Endodermal cell (in vitro differentiated cells): Measurements from ENCODE around the gene TRAIP. TPM values are rescaled to one million over a fixed set of nuclear protein-coding genes. Genes with fewer than 3 reads are reported as not detected.
"Not testable (repeated sequence)": the region's sequence is repeated elsewhere in the genome, so short reads cannot be mapped to it uniquely, and the experiment has no call there.

ENCODE experiments used
- DNase-seq: peaks from one replicate; pipeline ENCODE4 v3.0.0-alpha.2; 2017
- H3K27ac ChIP-seq: 2 replicates; pipeline ENCODE4 v1.5.1; 2013; ENCODE audit warnings: mild to moderate bottlenecking, low read depth, low read length, moderate library complexity
- H3K27me3 ChIP-seq: 2 replicates; pipeline ENCODE4 v1.6.1; 2013; ENCODE audit warnings: mild to moderate bottlenecking, low read length, moderate library complexity; ENCODE audit not compliant: insufficient read depth, control insufficient read depth, poor library complexity, severe bottlenecking
- H3K36me3 ChIP-seq: 2 replicates; pipeline ENCODE4 v1.7.0; 2013; ENCODE audit warnings: mild to moderate bottlenecking, low read length, moderate library complexity; ENCODE audit not compliant: control insufficient read depth, insufficient read depth
- H3K4me1 ChIP-seq: one replicate; pipeline ENCODE4 v1.7.0; 2013; ENCODE audit warnings: low read length; ENCODE audit not compliant: control insufficient read depth, insufficient read depth
- H3K4me3 ChIP-seq: 2 replicates; pipeline ENCODE4 v1.5.1; 2013; ENCODE audit warnings: mild to moderate bottlenecking, low read length, moderate library complexity
- H3K9ac ChIP-seq: 2 replicates; pipeline ENCODE4 v1.6.1; 2013; ENCODE audit warnings: mild to moderate bottlenecking, low read length, moderate library complexity; ENCODE audit not compliant: poor library complexity, severe bottlenecking; ENCODE audit errors: extremely low read depth
- H3K9me3 ChIP-seq: 2 replicates; pipeline ENCODE4 v1.6.1; 2013; ENCODE audit warnings: mild to moderate bottlenecking, low read length, moderate library complexity; ENCODE audit not compliant: control insufficient read depth
- H3K27ac Mint-ChIP-seq: 2 replicates; pipeline ENCODE4 v1.8.0; 2020; ENCODE audit warnings: mixed read lengths
- H3K27me3 Mint-ChIP-seq: 2 replicates; pipeline ENCODE4 v1.8.0; 2021; ENCODE audit warnings: mild to moderate bottlenecking, mixed read lengths; ENCODE audit not compliant: insufficient read depth
- H3K36me3 Mint-ChIP-seq: 2 replicates; pipeline ENCODE4 v1.8.0; 2020; ENCODE audit warnings: low read depth, mixed read lengths
- H3K4me1 Mint-ChIP-seq: 2 replicates; pipeline ENCODE4 v1.8.0; 2020; ENCODE audit warnings: mixed read lengths
- H3K4me3 Mint-ChIP-seq: 2 replicates; pipeline ENCODE4 v1.8.0; 2020; ENCODE audit warnings: mild to moderate bottlenecking, moderate library complexity, mixed read lengths
- H3K9me3 Mint-ChIP-seq: 2 replicates; pipeline ENCODE4 v1.8.0; 2020; ENCODE audit warnings: mild to moderate bottlenecking, mixed read lengths
- WGBS, 2 experiments: methylation state at CpG; one replicate each; pipeline versions ENCODE4 v1.1.5 to v1.1.7; 2013; ENCODE audit warnings: missing lambda C conversion rate in 2 of 2, mixed read lengths in 1 of 2; ENCODE audit not compliant: insufficient coverage in 1 of 2, insufficient read length in 1 of 2; 5-methylcytosine and 5-hydroxymethylcytosine counted together
- total RNA-seq, 2 donors: library from RNA; stranded (reverse); fragmentation: NEBNext Ultra II Directional in 1 of 2; extraction: Animal tissue kit (Norgen Biotek cat#: 25700) in 1 of 2; gene quantifications; 2 replicates in 1 of 2; 3 replicates in 1 of 2; pipeline ENCODE4 v1.2.1, GENCODE V29; 2021
- TF ChIP-seq, protein P1 (sequence below): fragments of 200-600 bp; sonication (generic); conservative IDR thresholded peaks from 2 replicates; pipeline ENCODE4 v1.5.0; 2021; ENCODE audit warnings: antibody characterized with exemption, mild to moderate bottlenecking

Gene TRAIP
- total RNA-seq, 2 donors from 2014 or later = 22.3 to 32.8 TPM

DNA sequence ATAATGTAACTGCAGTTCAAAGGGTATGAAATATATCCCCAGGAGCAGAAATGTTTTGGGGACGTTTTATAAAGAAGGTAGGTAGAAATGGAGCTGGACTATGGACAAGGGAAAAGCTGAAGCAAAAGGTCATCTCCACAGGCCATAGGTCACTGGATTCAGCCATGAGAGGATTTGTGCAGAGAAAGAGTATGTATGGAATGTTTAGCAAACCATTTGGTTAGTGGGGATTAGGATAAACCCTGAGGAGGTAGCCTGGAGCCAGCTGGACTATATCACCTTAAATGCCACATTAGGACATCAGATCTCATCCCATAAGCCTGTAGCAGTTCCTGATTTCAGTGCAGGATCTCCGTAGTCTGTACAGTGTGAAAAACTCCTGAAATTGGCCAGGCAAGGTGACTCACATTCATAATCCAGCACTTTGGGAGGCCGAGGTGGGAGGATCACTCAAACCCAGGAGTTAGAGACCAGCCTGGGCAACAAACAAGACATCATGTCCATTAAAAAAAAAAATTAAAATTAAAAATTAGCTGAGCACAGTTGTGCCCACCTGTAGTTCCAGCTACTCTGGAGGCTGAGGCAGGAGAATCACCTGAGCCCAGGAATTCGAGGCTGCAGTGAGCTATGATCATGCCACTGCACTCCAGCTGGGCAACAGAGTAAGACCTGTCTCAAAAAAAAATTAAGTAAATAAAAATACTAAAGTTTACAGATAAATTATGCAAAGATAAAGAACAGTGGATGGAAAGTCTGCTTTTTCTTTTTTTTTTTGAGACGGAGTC is 74.8 kb downstream of the TRAIP start:
- TF ChIP-seq, protein P1, sequence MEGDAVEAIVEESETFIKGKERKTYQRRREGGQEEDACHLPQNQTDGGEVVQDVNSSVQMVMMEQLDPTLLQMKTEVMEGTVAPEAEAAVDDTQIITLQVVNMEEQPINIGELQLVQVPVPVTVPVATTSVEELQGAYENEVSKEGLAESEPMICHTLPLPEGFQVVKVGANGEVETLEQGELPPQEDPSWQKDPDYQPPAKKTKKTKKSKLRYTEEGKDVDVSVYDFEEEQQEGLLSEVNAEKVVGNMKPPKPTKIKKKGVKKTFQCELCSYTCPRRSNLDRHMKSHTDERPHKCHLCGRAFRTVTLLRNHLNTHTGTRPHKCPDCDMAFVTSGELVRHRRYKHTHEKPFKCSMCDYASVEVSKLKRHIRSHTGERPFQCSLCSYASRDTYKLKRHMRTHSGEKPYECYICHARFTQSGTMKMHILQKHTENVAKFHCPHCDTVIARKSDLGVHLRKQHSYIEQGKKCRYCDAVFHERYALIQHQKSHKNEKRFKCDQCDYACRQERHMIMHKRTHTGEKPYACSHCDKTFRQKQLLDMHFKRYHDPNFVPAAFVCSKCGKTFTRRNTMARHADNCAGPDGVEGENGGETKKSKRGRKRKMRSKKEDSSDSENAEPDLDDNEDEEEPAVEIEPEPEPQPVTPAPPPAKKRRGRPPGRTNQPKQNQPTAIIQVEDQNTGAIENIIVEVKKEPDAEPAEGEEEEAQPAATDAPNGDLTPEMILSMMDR = no peak

GRCh38 chr3:49780975-49781365 is 75.4 kb downstream of the TRAIP start:
- not testable (repeated sequence) for DNase-seq, H3K27me3 ChIP-seq, H3K4me3 Mint-ChIP-seq, H3K4me1 Mint-ChIP-seq, H3K27me3 Mint-ChIP-seq, H3K27ac ChIP-seq, H3K4me1 ChIP-seq, H3K4me3 ChIP-seq, H3K9me3 ChIP-seq, H3K9me3 Mint-ChIP-seq, H3K9ac ChIP-seq
- H3K36me3 ChIP-seq = peaks cover 50% of the 10 kb centered on the region
- 76 to 92% methylated on average over 5 to 9 of the region's 9 CpGs for WGBS, 2 experiments
- H3K27ac Mint-ChIP-seq = peak overlapping the region; percentile 5
- H3K36me3 Mint-ChIP-seq = peaks cover 45% of the 10 kb centered on the region

More for the DNA sequence above, 74.8 kb downstream of the TRAIP start:
- Mint-ChIP-seq H3K4me3 (no peak overlapping the region), H3K36me3 (peaks cover 41% of the 10 kb centered on the region), H3K27ac (peak overlapping the region; percentile 5), H3K4me1 (peaks cover 7% of the 10 kb centered on the region), H3K27me3 (no peaks in the 10 kb centered on the region), H3K9me3 (no peaks in the 10 kb centered on the region)
- Histone ChIP-seq H3K4me3 (no peak overlapping the region), H3K9ac (no peak overlapping the region), H3K27ac (no peak overlapping the region), H3K27me3 (no peaks in the 10 kb centered on the region), H3K4me1 (no peaks in the 10 kb centered on the region), H3K36me3 (peaks cover 46% of the 10 kb centered on the region), H3K9me3 (no peaks in the 10 kb centered on the region)
- no peak for DNase-seq
- 90 to 92% methylated on average over 3 to 4 of the region's 5 CpGs for WGBS, 2 experiments

DNA sequence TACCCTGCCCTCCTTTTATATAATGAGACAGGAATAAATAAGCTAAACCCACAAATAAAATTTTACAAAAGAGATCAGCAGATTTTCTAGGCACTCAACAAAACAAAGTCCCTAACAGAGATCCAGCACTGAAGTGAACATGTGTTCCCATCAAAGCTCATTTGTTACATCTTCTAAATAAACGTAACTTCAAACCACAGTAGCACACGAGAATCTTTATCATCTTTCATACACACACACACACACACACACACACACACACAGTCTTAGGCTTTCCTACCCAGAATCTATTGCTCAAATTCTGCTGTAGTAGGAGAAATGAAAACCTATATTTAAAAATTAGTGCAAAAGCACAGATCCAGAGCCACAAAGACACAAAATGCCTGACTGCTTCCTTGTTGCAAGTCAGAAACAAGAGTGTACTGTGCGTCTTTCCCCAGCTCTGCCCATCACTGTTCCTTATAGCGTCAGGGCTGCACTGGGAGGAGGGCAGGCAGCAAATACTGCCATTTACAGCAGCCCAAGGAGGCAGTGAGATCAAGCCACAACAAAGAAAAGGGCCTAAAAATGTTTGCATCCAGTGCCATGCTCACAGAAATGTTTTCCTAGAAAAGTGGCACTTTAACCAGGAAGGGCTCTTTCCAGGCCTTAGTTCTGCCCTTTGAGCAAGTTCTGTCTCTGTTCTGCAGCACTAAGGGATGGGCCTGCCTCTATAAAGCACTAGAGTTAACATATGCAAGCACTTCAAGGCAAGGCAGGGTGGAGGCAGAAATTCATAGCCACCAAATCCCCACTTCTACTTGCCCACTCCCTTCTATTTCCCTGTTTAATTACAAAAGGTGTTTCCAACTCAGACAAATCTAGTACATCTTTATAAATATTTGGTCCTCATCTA is 76.0 kb downstream of the TRAIP start:
- peaks cover 3% of the 10 kb centered on the region for H3K4me1 Mint-ChIP-seq
- WGBS, 2 experiments = 92 to 100% methylated on average over 2 to 3 of the region's 4 CpGs
- H3K27ac Mint-ChIP-seq = no peak overlapping the region
- no peaks in the 10 kb centered on the region for H3K27me3 Mint-ChIP-seq
- H3K27ac ChIP-seq = no peak overlapping the region
- no peaks in the 10 kb centered on the region for H3K4me1 ChIP-seq
- no peak overlapping the region for H3K4me3 ChIP-seq
- TF ChIP-seq, protein P1 = no peak
- H3K27me3 ChIP-seq = no peaks in the 10 kb centered on the region
- peaks cover 43% of the 10 kb centered on the region for H3K36me3 Mint-ChIP-seq
- DNase-seq = no peak
- peaks cover 56% of the 10 kb centered on the region for H3K36me3 ChIP-seq
- H3K9ac ChIP-seq = no peak overlapping the region
- H3K9me3 ChIP-seq = no peaks in the 10 kb centered on the region
- no peaks in the 10 kb centered on the region for H3K9me3 Mint-ChIP-seq
- H3K4me3 Mint-ChIP-seq = no peak overlapping the region
